ENCODE measurements around the gene PLAC8L1. TPM values are rescaled to one million over a fixed set of nuclear protein-coding genes. Genes with fewer than 3 reads are reported as not detected.
"Not testable (repeated sequence)": the region's sequence is repeated elsewhere in the genome, so short reads cannot be mapped to it uniquely, and the experiment has no call there.

The PLAC8L1 gene, protein sequence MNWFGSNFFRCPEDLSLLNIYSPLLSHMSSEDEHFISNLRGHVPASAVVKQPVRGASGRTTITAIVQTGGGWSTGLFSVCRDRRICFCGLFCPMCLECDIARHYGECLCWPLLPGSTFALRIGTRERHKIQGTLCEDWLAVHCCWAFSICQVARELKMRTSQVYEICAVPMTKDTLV
- total RNA-seq = not detected

DNA sequence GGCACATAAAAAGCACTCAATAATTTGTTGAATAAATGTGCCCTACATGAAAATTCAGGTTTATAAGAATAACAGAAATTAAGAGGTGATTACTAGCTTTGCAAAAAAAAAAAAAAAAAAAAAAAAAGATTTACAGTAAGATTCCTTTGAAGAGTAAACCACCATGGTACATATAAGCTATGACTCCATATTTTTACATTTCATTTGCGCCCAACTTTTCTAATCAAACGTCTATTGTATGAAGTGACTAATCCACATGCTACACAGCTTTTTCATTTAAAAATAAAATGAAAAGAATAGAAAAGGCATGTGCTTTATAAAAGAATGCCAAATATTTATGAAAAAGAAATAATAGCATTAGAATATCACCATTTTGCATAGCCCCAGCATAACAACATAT lies at the start of gene PLAC8L1:
Gene PLAC8L1 (minus strand): TSS at position 101 of the 400 bp plus-strand sequence. CDS start 1,266 bp downstream, outside the sequence.
- DNase-seq = no peak

DNA sequence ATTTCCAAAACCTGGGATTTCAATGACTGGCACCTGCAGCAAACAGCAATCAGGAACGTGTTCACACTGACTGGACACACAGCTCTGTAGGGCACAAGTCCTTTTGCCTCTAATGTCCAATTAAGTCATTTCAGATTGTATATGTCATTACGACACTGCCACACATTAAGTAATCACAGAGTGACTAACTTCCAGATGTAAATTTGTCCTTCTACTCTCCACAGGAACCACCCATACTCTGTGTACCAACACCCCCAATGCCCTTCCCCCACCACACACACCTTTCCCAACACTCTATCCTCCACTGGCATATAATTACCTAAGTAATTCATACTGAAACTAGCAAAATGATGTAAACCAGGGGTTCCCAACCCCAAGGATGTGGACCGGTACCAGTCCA lies 46.6 kb upstream of the PLAC8L1 start:
- no peak for DNase-seq

DNA sequence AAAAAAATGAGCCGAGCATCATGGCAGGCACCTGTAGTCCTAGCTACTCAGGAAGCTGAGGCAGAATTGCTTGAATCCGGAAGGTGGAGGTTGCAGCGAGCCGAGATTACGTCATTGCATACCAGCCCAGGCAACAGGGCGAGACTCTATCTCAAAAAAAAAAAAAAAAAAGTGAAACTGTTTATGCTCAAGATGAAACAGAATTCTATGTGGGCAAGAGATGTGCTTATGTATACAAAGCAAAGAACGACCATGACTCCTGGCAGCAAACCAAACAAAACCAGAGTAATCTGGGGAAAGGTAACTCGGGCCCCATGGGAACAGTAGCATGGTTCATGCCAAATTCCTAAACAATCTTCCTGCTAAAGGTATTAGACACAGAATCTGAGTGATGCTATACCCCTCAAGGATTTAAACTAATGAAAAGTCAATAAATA lies 32.6 kb upstream of the PLAC8L1 start:
- DNase-seq = no peak

DNA sequence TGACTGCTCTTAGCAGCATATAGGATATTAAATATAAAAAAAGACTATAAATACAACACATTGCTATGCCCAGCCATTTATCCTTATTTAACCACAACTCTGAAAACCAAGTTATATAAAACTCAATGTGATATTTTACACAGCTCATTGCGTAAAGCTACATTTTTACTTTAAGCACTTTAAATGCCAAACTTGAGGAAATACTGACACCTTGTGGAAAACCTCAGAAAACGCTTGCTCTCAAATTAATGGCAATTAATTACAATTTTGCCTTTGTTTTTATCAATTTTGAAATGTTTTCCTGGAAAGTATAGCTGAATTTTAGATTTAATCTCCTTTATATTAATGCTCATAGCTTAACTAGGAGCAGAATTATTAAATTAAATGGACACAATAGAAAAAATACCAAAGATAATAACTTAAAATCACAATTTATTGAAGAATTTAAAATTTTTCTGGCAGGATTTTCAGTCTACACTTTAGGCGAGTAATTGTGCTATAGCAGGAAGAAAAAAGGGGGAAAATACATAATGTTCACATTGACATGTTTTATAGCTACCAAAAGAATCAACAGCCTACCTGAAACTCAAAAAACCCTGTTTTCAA lies 25.2 kb upstream of the PLAC8L1 start:
- DNase-seq = no peak

DNA sequence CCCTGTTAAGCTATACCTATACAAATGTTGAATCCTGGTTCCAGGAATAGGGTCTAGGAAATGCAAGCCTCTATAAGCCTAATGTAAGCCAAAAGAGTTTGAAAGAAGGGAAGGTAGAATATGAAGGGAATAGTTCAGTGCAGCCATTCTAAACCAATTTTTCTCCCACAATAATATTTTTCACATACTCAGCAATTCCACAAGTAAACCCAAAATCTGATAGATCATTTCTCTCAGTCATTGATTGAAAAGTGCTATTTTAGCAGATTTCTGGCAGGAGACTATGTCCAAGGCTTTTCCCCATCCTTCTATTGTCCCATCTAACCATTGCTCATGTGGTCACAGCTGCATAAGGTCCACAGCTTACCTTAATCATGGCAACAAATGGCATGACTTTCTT lies 20.7 kb upstream of the PLAC8L1 start:
- no peak for DNase-seq

DNA sequence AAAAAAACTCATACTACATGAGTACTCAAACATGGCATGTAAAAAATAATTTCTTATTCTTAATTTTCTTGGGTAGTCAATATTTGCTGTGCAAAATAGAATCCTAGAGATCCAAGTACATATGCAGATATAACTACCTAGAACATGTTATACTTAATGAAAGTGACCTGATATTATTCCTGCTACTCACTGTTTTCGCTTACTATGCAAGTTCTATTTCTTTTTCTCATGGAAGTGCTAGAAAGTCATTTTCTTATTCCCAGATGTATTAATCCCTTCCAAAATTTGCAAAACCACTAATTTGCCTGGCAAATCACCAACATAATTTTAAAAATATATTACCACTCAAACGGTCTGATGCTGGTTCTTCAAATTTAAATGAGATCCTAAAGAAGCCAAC lies 19.2 kb upstream of the PLAC8L1 start:
- no peak for DNase-seq

DNA sequence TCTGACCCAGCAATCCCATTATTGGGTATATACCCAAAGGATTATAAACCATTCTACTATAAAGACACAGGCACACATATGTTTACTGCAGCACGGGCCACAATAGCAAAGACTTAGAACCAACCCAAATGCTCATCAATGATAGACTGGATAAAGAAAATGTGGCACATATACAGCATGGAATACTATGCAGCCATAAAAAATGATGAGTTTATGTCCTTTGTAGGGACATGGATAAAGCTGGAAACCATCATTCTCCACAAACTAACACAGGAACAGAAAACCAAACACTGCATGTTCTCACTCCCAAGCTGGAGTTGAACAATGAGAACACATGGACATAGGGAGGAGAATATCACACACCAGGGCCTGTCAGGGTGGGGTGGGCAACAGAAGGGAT lies 16.1 kb upstream of the PLAC8L1 start:
- DNase-seq = not testable (repeated sequence)

DNA sequence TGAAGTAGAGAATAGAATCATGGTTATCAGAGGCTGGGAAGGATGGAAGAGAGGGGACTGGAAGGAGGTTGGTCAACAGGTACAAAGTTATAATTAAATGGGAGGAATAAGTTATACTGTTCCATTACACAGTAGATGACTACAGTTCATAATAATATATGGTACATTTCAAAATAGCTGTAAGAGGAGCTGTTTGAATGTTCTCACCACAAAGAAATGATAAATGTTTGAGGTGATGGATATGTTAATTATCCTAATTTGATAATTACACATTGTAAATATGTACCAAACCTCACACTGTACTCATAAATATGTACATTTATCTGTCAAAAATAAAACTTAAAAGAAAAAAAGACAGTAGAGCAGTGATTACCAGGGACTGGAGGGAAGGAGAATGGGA lies 12.9 kb upstream of the PLAC8L1 start:
- DNase-seq = no peak

DNA sequence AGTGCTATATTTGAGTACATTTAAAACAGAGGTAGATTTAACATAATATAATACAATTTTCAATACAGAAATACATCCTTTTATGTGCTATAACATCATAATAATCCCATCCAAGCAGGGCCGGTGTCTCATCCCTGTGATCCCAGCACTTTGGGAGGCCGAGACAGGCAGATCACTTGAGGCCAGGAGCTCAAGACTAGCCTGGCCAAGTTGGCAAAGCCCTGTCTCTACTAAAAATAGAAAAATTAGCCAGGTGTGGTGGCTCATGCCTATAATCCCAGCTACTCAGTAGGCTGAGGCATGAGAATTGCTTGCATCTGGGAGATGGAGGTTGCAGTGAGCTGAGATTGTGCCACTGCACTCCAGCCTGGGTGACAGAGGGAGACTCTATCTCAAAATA lies 11.8 kb upstream of the PLAC8L1 start:
- DNase-seq = not testable (repeated sequence)

DNA sequence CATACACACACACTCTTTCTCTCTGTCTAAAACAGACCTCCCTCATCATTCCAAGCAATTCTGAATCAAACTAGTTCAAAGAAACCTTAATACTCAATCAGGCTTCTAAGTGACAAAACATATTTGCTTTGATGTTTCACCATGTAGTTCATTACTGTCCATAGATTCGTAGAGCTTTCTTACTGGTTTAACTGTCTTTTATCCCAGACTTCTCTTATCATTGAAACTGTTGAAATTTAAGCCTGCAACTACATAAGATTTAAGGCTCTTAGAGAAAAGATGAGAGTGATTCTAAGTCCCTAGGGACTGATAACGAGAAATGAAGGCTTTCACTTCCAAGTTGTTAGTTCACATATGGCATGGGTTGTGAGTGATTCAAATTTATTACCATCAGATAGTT lies 11.0 kb upstream of the PLAC8L1 start:
- DNase-seq = no peak

DNA sequence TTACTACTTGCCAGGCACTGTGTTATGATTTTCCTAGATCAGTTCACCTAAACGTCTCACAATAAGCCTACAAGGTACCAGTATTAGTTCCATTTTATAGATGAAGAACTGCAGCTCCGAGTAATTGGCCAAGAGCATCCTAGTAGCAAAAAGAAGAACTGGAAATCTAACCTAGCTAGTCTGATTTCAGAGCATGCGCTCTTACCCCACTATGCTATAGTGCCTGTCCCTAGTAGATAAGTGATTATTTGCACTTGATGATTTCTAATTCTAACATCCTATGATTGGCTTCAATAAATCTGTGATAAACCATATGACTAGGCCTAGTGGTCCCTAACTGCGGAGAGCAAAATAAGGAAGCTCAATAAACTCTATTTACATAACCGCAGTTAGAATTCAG lies 7.1 kb upstream of the PLAC8L1 start:
- no peak for DNase-seq

DNA sequence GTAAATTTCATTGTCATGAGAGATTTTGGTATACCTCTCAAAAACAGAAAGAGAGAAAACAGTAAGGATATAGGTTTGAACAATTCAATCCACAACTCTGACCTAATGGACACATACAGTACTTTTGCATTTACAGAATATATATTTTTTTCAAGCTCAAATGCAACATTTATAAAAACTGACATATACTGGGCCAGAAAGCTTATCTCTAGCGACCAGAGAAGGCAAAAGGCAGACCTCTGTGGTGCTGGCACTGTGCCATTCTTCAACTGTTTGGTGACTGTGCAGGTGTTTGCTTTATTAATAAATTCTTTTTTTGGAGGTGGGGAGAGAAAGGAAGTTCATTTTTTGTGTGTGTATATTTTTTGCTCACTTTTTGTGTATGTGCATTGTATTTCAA lies 6.0 kb upstream of the PLAC8L1 start:
- no peak for DNase-seq

DNA sequence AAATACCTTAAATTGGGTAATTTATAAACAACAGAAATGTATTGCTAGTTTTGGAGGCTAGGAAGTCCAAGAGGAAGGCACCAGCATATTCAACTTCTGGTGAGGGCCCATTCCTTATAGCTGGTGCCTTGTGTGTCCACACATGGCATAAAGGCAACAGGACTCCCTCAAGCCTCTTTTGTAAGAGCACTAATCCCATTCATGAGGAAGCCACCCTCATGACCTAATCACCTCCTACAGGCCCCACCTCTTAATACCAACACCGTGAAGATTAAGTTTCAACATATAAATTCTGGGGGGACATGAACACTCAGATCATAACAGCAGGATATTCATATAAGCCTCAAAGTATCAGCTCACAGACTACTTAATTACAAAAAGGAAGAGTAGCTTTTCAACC lies 4.0 kb upstream of the PLAC8L1 start:
- no peak for DNase-seq

DNA sequence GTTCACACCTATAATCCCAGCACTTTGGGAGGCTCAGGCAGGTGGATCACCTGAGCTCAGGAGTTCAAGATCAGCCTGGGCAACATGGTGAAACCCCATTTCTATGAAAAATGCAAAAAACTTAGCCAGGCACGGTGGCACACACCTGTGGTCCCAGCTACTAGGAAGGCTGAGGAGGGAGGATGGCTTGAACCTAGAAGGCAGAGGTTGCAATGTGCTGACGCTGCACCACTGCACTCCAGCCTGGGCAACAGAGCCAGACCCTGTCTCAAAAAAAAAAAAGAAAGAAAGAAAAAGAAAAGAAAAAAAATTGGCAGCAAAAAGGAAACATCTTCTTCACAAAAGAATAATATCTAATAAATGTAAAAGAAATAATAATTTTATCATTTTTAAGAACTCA lies 3.5 kb upstream of the PLAC8L1 start:
- DNase-seq = not testable (repeated sequence)

DNA sequence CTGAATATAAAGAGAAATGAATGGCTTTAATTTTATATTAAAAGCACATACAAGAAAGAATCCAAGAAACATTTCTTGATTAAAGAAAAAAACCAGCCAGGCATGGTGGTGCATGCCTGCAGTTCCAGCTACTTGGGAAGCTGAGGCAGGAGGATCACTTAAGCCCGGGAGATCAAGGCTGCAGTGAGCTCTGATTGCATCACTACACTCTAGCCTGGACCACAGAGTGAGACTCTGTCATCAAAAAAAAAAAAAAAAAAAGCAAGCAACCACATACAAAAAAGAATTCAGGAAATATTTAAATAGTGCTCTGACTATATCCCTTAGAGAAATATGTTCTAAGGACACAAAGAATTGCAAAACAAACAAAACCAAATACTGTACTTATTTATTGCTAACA lies 2.5 kb upstream of the PLAC8L1 start:
- DNase-seq = no peak

DNA sequence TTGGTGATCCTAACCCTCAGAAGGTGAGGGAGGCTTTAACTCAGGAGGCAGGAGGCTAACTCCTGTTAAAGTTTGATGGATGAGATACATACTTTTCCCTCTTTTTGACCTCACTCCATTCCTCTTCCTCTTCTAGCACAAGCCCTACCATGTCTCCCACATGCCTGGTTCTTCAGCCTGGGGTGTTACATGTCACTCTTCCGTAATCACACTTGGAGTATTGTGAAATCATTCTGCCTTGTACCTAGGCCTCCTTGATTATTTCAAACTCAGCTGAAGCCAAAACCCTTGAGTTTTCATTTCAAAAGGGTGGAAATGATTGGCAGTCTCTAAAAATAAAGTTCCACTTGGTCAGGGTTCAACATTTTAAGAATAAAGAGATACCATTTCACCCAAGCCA lies 1.8 kb downstream of the PLAC8L1 start:
- no peak for DNase-seq

DNA sequence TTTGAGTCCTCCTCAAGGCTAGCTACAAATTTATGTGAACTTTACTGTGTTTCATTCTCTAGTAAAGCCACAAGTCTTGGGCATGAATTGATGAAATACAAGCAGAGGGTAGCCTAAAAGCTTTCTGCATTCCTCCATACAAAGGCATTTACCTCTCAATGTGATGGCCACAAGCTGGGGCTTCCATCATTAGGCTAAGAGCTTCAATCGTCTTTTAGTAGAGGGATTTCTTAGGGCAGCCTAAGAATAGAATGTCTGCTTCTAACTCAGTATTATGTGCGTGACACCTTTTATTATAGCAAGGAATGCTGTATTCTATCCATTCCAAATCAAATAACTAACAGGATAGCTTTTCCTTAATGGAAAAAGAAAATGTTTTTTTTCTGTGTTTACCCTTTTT lies 3.7 kb downstream of the PLAC8L1 start:
- DNase-seq = no peak

DNA sequence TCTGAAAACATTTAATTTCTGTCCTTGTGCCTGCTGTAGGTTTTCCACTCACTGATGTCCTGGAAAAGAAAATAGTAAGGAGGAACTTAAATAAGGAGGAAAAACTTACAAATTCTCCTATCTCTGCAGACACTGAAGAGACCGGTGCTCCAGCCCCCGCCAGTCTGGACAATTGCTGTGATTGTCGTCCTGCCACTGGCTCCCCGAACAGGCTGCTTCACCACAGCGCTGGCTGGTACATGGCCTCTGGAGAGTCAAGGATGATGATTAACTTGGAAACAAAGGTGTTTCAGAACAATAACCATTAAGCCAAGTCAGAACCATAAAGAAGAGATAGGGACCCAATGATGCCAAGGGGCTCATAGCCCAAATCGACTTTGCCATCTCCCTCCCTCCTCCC lies 7.3 kb downstream of the PLAC8L1 start:
- no peak for DNase-seq

DNA sequence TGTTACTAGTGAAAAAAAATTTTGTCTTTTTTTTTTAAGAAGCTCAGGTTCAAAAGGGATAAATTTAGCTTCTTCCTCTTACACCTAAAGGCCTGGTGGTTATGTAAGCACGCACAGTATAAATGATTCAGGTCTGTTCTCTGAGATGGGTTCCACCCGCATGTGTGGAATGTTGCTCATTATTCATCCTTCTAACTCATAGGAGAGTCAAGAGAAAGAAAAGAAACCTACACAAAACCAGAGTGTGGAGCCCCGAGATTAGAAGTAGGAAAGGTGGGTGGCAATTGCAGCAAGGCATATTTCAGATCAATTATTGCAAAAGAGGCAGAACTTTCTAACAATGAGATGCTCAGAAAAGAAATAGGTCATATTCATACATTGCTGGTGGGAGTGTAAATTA lies 13.5 kb downstream of the PLAC8L1 start:
- DNase-seq = no peak

DNA sequence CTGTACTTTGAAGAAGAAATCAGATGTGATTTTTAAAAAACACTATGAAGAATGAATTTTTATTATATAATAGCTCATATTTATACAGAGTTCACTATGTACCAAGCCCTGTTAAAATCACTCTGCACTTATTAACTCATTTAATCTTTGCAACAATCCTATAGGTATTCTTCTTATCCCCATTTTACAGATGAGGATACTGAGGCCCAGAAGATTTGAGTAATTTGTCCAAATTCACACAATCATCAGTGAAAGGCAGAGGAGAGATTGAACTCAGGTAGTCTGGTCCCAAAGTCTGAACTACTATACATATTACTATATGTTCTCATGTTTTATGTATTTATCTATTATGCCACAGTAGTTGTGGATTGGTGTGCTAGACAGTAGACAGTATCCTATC lies 16.1 kb downstream of the PLAC8L1 start:
- no peak for DNase-seq

DNA sequence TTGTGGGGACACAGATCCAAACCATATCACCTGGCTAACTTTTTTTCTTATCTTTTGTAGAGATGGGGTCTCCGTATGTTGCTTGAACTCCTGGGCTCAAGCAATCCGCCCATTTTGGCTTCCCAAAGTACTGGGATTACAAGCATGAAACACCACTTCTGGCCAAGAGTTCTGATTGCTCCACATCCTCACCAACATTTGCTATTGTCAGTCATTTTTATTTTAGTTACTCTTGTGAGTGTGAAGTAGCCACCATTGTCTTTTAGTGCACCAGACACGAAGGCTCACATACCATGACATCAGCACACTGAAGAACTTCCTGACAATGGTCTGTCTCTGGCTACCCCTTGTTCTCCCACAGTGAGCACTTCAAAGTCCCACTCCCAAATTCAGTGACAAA lies 17.3 kb downstream of the PLAC8L1 start:
- no peak for DNase-seq

DNA sequence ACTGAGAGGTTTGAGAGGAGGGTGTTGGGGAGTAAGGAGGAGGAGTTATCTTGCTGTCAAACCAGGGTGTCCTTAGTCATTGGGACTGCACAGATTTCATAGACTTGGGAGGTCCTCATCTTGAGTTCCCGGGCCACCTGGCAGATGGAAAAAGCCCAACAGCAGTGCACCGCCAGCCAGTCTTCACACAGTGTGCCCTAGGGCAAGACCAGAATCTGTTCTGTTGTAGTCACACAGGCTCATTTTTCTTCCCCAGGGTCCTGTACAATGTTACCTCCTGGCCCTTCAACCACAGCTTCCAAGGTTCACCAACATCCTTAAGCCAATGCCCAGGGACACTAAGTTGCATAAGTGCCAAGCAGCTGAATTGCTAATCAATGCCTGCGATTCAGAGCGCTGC lies 21.0 kb downstream of the PLAC8L1 start:
- DNase-seq = no peak

DNA sequence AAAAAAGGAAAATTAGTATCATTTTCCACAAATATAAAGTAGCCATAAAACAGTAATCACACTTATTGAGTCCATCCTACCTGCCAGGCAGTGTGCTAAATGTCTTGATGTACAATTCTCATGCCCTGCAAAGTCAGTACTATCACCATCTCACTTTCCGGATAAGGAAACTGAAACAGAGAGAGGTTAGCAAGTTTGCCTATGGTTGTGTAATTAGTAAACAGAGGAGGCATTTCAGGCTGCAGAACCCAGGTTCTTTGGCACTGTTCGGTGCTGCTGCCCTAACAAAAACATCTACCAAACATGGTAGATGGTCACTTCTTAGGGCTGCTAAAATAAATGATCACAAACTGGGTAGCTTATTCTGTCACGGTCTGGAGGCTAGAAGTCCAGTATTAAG lies 22.6 kb downstream of the PLAC8L1 start:
- no peak for DNase-seq

DNA sequence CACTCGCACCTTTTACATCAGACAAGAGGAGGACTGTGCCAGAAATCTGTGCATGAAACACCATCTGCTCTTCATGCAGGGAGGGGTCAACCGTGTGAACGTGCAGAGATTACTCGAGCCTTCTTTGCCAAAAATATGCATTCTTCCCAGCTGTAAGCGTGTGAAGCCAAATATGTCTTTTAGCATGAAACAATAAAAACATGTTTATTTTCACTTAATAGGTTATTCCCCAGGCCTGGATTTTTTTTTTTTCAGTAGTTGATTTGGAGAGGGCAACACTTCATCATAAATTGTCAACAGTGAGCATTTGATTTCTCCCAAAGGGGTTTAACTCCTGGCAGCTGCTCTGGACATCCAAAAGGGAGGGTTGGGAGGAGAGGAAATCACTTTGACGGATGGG lies 23.8 kb downstream of the PLAC8L1 start:
- no peak for DNase-seq

DNA sequence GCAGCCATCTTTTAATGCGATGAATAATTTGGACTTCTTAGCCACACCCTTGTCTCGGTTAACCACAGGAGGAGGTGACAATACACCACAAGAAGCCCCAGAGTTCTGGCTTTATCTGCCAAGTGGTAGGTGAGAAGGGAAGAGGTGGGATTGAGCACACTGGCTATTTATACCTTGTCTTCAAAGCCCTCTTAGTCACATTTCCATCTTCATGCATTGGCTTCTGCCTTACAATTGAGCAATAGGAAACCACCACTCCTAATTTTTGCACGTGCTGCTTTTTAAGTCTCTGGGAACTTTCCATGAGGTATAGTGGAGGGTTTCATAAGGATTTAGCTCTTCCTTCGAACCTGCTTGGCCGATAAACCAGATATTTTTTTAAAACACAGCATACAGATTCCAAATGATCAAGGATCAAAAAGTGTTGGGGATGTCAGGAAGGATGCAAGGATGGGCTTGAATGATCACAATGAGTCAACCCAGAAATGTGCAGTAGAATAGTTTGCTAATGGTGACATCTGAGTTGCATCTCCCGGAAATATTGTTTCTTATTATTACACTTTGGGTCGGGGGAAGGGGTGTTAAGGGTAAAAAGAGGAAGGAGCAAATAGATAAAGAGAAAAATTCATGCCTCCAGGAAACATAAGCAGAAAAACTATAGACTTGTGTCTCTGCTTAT lies 25.5 kb downstream of the PLAC8L1 start:
- no peak for DNase-seq
